Activated T-helper 2 cell treated with anti-CD3 and anti-CD28 coated beads, Interferon-gamma antibody, Interleukin-2, Interleukin-4, amounts not matched to agents 10 μg/mL and 5 μg/mL and 100 μg/mL, durations not matched to agents 14 hours and 24 hours and 36 hours (primary cell): Measurements from ENCODE around the gene NSA2. TPM values are rescaled to one million over a fixed set of nuclear protein-coding genes. Genes with fewer than 3 reads are reported as not detected.
A peak's percentile ranks its signal among the peaks of the same experiment; 100 is the strongest.
"Not testable (repeated sequence)": the region's sequence is repeated elsewhere in the genome, so short reads cannot be mapped to it uniquely, and the experiment has no call there.

Experiments used
- DNase-seq: peaks from one replicate; pipeline ENCODE4 v3.0.0; 2021; ENCODE audit warnings: low spot score
- H3K27ac Mint-ChIP-seq: one replicate; pipeline ENCODE4 v1.8.0; 2021; ENCODE audit warnings: mixed read lengths
- H3K27me3 Mint-ChIP-seq: one replicate; pipeline ENCODE4 v1.8.0; 2021; ENCODE audit warnings: low read depth, mixed read lengths
- H3K36me3 Mint-ChIP-seq: one replicate; pipeline ENCODE4 v1.8.0; 2021; ENCODE audit warnings: low read depth, mixed read lengths
- H3K4me1 Mint-ChIP-seq: one replicate; pipeline ENCODE4 v1.8.0; 2021; ENCODE audit warnings: low read depth, mixed read lengths
- H3K4me3 Mint-ChIP-seq: one replicate; pipeline ENCODE4 v1.8.0; 2021; ENCODE audit warnings: low read depth, mild to moderate bottlenecking, moderate library complexity, mixed read lengths
- H3K9me3 Mint-ChIP-seq: one replicate; pipeline ENCODE4 v1.8.0; 2021; ENCODE audit warnings: mixed read lengths
- intact Hi-C: fragments of 100-400 bp; cut with micrococcal nuclease; formaldehyde crosslinking; loops from one replicate; pipeline ENCODE4 v1.15.1; 2023
- total RNA-seq: library from RNA; stranded (reverse); gene quantifications from 2 replicates; pipeline ENCODE4 v1.2.3, GENCODE V29; 2022

The NSA2 gene
- total RNA-seq, 1 donor from 2014 or later = 91.4 TPM

DNA sequence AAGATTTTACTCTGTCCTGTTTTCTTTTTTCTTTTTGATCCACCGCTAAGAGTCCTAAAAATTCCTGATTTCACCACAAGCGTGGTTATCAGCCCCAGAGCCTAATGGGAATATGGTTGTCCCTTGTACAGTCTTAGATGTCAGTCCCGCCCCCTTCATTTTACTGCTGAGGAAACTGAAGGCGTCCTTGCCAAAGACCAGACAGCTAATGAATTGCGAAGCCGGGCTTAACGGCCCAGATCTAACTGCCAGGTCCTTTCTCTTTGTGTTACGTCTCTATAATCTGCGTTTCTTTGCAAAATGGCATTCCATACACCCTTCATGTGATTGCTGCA lies 497 bp downstream of the NSA2 start:
- Mint-ChIP-seq H3K36me3 (peaks cover 36% of the 10 kb centered on the region), H3K4me1 (peaks cover 24% of the 10 kb centered on the region), H3K4me3 (peak overlapping the region; percentile 100), H3K27me3 (no peaks in the 10 kb centered on the region), H3K9me3 (no peaks in the 10 kb centered on the region), H3K27ac (peak overlapping the region; percentile 98)
- DNase-seq = no peak
- intact Hi-C loops = loop anchor here (2.0 to 10.0 kb wide), 11 partner anchors 83 to 1203 kb away; partner anchors contain the start of genes ANKRA2, ANKRD31, CERT1 and GCNT4

DNA sequence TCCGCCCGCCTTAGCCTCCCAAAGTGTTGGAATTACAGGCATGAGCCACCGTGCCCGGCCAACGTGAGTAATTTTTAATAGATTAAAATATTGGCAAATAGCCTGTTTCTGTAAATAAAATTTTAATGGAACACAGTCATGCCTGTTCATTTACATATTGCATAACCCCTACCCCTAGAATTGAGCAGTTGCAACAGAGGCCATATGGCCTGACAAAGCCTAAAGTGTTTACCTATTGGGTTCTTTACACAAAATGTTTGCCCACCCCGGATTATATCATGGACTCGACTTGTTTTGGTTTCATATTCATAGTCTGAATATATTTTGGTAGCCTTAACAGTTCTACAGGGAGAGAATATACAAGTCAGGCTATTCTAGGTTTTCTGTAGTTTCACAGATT lies 5.3 kb downstream of the NSA2 start:
- Mint-ChIP-seq H3K27ac (no peak overlapping the region), H3K4me3 (no peak overlapping the region), H3K36me3 (peaks cover 41% of the 10 kb centered on the region), H3K9me3 (no peaks in the 10 kb centered on the region), H3K27me3 (no peaks in the 10 kb centered on the region), H3K4me1 (peaks cover 10% of the 10 kb centered on the region)
- DNase-seq = no peak
- intact Hi-C loops = no loop called here

DNA sequence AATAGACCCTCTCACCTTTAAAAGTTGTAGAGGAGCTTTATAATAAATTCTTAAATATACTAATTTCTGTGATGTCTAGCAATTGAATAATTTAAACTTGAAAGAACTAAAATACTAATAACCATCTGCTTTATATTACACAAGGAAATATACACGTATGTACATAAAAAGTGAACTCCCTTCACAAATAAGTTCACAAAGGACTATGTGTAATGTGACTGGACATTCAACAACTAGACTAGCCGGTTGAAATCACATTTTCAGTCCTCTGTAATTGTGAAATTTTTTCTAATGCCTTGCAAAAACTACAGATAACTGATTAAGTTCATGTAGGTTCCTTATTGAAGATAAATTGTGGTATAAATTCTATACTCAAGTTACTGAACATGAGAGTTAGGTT lies 11.6 kb downstream of the NSA2 start:
- H3K9me3 Mint-ChIP-seq = no peaks in the 10 kb centered on the region
- H3K27me3 Mint-ChIP-seq = no peaks in the 10 kb centered on the region
- H3K36me3 Mint-ChIP-seq = peaks cover 20% of the 10 kb centered on the region
- DNase-seq = no peak
- no peaks in the 10 kb centered on the region for H3K4me1 Mint-ChIP-seq
- H3K4me3 Mint-ChIP-seq = no peak overlapping the region
- intact Hi-C loops = no loop called here
- no peak overlapping the region for H3K27ac Mint-ChIP-seq

DNA sequence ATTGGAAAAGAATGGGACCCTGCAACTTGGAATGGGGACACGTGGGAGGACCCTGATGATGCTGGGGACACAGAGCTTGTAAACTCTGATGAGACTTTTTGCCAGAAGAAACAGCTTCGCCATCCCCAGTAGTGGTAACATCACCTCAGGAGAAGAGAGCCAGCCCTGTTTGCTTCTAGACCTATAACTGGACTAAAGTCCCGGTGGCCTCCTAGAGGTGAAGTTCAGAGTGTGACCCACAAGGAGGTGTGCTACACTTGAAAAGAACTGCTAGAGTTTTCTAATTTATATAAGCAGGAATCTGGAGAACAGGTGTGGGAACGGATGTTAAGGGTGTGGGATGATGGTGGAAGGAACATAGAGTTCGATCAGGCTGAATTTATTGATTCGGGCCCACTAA lies 19.8 kb downstream of the NSA2 start:
- intact Hi-C loops = no loop called here
- no peak overlapping the region for H3K27ac Mint-ChIP-seq
- H3K9me3 Mint-ChIP-seq = no peaks in the 10 kb centered on the region
- H3K4me3 Mint-ChIP-seq = no peak overlapping the region
- no peak for DNase-seq
- H3K36me3 Mint-ChIP-seq = no peaks in the 10 kb centered on the region
- no peaks in the 10 kb centered on the region for H3K4me1 Mint-ChIP-seq
- H3K27me3 Mint-ChIP-seq = no peaks in the 10 kb centered on the region

DNA sequence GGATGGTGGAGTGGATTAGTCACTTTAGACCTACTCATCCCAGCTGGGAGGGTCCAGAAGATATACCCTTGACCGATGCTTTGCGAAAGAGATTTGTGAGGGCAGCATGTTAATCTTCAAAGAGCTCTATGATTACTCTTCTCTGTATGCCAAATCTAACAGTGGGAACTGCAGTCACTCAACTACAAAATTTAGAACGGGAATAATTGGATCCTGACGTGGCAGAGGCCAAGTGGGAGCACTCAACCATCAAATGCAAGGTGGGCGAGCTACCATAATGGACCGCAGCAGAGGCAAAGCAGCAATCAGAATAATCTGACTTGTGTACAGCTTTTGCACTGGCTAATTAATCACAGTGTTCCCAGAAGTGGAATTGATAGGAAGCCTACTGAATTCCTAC lies 20.4 kb downstream of the NSA2 start:
- no peak overlapping the region for H3K4me3 Mint-ChIP-seq
- intact Hi-C loops = no loop called here
- DNase-seq = no peak
- H3K4me1 Mint-ChIP-seq = no peaks in the 10 kb centered on the region
- H3K27me3 Mint-ChIP-seq = no peaks in the 10 kb centered on the region
- H3K9me3 Mint-ChIP-seq = no peaks in the 10 kb centered on the region
- H3K36me3 Mint-ChIP-seq = no peaks in the 10 kb centered on the region
- no peak overlapping the region for H3K27ac Mint-ChIP-seq

DNA sequence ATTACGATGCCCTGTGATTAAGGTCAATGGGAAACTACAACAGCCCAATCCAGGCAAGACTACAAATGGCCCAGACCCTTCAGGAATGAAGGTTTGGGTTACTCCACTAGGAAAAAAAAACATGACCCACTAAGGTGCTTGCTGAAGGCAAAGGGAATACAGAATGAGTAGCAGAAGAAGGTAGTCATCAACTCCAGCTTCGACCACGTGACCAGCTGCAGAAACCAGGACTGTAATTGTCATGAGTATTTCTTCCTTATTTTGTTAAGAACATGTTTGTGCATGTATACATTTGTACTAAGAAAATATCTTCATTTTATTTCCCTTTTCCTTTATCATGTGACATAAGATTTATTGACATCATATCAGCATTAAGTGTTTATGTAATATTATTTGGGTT lies 24.6 kb downstream of the NSA2 start:
- H3K9me3 Mint-ChIP-seq, intact Hi-C loops, H3K36me3 Mint-ChIP-seq: not testable (repeated sequence)

DNA sequence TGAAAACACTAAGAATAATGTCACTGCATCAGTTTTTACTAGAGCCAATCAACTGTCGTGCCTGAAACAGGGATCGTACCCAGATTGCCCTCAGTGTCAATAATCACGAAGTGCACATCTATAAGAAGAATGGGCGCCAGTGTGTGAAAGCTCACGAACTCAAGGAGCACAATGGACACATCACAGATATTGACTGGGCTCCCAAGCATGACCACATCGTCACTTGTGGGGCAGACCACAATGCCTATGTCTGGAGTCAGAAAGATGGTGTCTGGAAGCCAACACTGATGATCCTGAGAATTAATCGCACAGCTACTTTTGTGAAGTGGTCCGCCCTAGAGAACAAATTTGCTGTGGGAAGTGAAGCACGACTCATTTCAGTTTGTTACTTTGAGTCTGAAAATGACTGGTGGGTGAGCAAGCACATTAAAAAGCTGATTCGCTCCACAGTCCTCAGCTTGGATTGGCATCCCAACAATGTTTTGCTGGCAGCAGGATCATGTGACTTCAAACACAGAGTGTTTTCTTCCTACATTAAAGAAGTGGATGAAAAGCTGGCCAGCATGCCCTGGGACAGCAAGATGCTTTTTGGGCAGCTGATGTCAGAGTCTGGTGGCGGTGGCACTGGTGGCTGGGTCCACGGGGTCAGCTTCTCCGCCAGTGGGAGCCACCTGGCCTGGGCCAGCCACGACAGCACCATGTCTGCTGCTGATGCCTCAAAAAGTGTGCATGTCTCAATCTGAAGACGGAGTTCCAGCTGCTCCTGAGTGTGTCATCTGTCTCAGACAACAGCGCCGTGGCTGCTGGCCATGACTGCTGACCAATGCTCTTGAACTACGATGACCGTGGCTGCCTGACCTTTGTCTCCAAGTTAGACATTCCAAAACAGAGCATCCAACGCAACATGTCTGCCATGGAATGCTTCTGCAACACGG lies 32.2 kb downstream of the NSA2 start:
- no peak overlapping the region for H3K4me3 Mint-ChIP-seq
- intact Hi-C loops = no loop called here
- no peaks in the 10 kb centered on the region for H3K36me3 Mint-ChIP-seq
- H3K27ac Mint-ChIP-seq = no peak overlapping the region
- no peaks in the 10 kb centered on the region for H3K4me1 Mint-ChIP-seq
- no peaks in the 10 kb centered on the region for H3K9me3 Mint-ChIP-seq
- no peak for DNase-seq
- H3K27me3 Mint-ChIP-seq = no peaks in the 10 kb centered on the region

More for the DNA sequence above, 24.6 kb downstream of the NSA2 start:
- H3K27ac Mint-ChIP-seq, H3K4me1 Mint-ChIP-seq, H3K4me3 Mint-ChIP-seq, DNase-seq, H3K27me3 Mint-ChIP-seq: not testable (repeated sequence)

DNA sequence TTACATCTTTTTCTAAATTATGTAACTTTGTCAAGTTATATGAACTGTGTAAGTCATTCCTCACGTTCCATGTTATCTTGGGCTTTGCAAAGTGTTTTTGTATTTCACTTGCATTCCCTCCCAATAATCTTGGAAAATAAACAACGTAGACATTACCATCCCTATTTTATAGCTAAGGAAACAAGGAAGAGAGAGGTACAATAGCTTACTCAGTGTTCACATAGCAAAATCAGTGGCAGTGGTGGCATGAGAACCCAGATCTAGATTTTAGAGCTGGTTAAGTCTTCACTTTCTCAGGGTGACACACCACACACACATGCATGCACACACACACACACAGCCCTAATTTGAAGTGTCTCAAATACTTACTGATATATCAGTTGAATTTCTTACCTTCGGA lies 34.1 kb downstream of the NSA2 start:
- Mint-ChIP-seq H3K27ac (no peak overlapping the region), H3K4me3 (no peak overlapping the region), H3K4me1 (no peaks in the 10 kb centered on the region), H3K9me3 (no peaks in the 10 kb centered on the region), H3K36me3 (no peaks in the 10 kb centered on the region), H3K27me3 (no peaks in the 10 kb centered on the region)
- intact Hi-C loops = no loop called here
- DNase-seq = no peak

DNA sequence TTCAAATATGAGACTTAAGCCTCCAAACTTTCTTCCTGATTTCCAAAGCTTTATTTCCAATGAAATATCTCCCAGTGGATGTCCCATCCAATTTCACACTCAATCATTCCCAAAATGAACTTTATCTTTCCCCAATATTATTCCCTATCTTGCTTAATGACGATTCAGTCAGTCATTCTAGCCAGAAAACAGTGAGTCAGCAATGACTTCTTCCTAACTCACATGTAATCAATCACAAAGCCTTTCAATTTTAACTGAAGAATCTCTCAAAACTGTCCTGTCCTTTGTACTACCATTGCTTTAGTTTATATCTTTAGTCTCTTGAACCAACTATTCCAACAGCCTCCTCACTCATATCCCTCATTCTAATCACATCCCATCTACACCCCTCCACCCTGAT lies 34.9 kb downstream of the NSA2 start:
- Mint-ChIP-seq H3K36me3 (no peaks in the 10 kb centered on the region), H3K4me1 (no peaks in the 10 kb centered on the region), H3K27me3 (no peaks in the 10 kb centered on the region), H3K9me3 (no peaks in the 10 kb centered on the region), H3K27ac (no peak overlapping the region), H3K4me3 (no peak overlapping the region)
- no peak for DNase-seq
- intact Hi-C loops = no loop called here

DNA sequence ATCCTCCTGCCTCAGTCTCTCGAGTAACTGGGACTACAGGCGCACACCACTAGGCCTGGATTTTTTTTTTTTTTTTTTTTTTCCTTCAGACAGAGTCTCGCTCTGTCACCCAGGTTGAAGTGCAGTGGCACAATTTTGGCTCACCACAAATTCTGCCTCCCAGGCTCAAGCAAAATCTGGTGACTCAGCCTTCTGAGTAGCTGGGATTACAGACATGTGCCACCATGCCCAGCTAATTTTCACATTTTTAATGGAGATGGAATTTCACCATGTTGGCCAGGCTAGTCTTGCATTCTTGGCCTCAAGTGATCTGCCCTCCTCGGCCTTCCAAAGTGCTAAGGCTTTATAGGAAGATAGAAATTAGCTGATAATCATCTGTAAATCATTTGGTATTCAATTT lies 43.9 kb downstream of the NSA2 start:
- intact Hi-C loops = no loop called here
- no peaks in the 10 kb centered on the region for H3K4me1 Mint-ChIP-seq
- no peaks in the 10 kb centered on the region for H3K9me3 Mint-ChIP-seq
- no peak overlapping the region for H3K27ac Mint-ChIP-seq
- H3K4me3 Mint-ChIP-seq = no peak overlapping the region
- no peaks in the 10 kb centered on the region for H3K27me3 Mint-ChIP-seq
- no peaks in the 10 kb centered on the region for H3K36me3 Mint-ChIP-seq
- no peak for DNase-seq

DNA sequence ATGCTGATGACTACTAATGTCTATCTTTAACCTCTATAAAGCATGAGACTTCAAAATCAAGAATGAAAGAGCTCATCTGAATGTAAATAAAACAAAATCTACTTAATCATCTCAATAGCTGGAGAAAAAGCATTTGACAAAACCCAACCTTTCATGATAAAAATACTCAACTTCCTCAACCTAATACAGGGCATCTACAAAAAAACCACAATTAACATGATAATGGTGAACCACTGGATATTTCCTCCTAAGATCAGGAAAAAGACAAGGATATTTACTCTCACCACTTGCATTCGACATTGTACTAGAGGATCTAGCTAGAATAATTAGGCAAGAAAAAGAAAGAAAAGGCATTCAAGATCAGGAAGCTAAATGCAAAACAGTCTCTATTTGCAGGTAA lies 49.8 kb downstream of the NSA2 start:
- Mint-ChIP-seq H3K9me3 (no peaks in the 10 kb centered on the region), H3K36me3 (no peaks in the 10 kb centered on the region), H3K4me1 (no peaks in the 10 kb centered on the region), H3K4me3 (no peak overlapping the region), H3K27ac (no peak overlapping the region), H3K27me3 (no peaks in the 10 kb centered on the region)
- intact Hi-C loops = no loop called here
- DNase-seq = no peak

DNA sequence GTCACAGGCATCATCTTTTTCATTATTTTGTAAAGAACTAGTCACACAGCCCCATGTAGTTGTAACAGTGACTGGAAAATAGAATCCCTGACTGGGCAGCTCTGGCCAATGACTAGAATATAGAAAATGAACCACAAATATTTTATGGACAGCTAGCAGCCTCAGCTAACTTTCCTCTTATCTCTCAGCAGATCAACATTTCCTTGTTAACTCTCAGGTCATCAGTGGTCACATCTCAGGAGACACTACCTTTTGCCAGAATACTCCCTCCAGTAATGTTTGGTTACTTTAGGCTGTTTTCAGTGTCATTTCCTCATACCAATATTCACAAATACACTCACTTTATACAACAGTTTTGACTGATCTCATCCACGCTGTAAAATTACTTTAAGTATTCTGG lies 55.2 kb downstream of the NSA2 start:
- no peaks in the 10 kb centered on the region for H3K4me1 Mint-ChIP-seq
- H3K27me3 Mint-ChIP-seq = no peaks in the 10 kb centered on the region
- no peaks in the 10 kb centered on the region for H3K36me3 Mint-ChIP-seq
- H3K27ac Mint-ChIP-seq = no peak overlapping the region
- DNase-seq = no peak
- intact Hi-C loops = no loop called here
- no peaks in the 10 kb centered on the region for H3K9me3 Mint-ChIP-seq
- no peak overlapping the region for H3K4me3 Mint-ChIP-seq

DNA sequence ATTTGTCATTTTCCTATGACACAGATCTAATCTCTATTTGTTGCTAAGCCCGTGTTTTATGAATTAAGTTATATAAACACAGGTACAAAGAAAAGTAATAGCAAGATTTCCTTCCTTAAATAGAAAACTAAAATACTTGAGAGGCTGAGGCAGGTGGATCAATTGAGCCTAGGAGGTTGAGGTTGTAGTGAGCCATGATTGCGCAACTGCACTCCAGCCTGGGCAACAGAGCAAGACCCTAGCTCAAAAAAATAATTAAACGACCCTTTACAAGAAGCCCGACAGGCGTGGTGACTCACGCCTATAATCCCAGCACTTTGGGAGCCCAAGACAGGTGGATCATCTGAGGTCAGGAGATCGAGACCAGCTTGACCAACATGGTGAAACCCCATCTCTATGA lies 62.4 kb downstream of the NSA2 start:
- Mint-ChIP-seq H3K36me3 (no peaks in the 10 kb centered on the region), H3K4me1 (no peaks in the 10 kb centered on the region), H3K27ac (no peak overlapping the region), H3K9me3 (no peaks in the 10 kb centered on the region), H3K4me3 (no peak overlapping the region), H3K27me3 (no peaks in the 10 kb centered on the region)
- intact Hi-C loops = no loop called here
- no peak for DNase-seq
